ENCODE data around the gene CMC1.

DNA sequence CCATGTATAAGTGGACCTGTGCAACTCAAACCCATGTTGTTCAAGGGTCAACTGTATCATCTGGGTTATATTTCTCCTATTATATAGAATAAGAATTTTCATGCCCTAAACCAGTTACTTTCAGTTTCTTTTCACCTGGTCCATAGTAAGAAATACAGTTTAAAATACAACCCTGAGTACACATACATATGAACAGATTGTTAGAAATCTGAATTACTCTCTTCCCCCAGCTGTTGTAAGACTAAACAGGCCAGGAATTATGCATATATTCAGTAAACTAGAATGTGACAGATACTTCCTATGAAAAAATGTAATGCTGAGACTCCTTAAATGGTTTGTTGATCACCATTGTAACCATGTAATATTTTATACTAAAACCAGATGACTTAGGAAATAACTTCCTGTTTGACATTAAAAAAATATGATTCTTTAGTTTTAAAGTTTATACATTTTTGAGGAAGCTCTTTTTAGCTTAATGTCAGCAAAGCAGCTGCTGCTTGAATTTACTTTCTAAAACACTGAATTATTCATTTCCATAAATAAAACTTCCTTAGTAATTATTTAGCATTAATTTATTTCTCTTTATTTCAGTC is 54.6 kb downstream of the CMC1 start:
- TF ChIP-seq, protein P1, sequence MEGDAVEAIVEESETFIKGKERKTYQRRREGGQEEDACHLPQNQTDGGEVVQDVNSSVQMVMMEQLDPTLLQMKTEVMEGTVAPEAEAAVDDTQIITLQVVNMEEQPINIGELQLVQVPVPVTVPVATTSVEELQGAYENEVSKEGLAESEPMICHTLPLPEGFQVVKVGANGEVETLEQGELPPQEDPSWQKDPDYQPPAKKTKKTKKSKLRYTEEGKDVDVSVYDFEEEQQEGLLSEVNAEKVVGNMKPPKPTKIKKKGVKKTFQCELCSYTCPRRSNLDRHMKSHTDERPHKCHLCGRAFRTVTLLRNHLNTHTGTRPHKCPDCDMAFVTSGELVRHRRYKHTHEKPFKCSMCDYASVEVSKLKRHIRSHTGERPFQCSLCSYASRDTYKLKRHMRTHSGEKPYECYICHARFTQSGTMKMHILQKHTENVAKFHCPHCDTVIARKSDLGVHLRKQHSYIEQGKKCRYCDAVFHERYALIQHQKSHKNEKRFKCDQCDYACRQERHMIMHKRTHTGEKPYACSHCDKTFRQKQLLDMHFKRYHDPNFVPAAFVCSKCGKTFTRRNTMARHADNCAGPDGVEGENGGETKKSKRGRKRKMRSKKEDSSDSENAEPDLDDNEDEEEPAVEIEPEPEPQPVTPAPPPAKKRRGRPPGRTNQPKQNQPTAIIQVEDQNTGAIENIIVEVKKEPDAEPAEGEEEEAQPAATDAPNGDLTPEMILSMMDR (conservative IDR thresholded peaks at IDR 0.05; ENCODE audit: low read length), result no peak
- no peak for TF ChIP-seq EZH2phosphoT487 (IDR thresholded peaks at IDR 0.05; ENCODE audit: borderline replicate concordance)

Measured in Loucy (cell line).